ENCODE results near the gene SMARCA4.

DNA sequence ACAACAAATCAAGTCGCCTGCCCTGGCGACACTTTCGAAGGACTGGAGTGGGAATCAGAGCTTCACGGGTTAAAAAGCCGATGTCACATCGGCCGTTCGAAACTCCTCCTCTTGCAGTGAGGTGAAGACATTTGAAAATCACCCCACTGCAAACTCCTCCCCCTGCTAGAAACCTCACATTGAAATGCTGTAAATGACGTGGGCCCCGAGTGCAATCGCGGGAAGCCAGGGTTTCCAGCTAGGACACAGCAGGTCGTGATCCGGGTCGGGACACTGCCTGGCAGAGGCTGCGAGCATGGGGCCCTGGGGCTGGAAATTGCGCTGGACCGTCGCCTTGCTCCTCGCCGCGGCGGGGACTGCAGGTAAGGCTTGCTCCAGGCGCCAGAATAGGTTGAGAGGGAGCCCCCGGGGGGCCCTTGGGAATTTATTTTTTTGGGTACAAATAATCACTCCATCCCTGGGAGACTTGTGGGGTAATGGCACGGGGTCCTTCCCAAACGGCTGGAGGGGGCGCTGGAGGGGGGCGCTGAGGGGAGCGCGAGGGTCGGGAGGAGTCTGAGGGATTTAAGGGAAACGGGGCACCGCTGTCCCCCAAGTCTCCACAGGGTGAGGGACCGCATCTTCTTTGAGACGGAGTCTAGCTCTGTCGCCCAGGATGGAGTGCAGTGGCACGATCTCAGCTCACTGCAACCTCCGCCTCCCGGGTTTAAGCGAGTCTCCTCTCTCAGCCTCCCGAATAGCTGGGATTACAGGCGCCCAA is 128.6 kb downstream of the SMARCA4 start, which contains the start of gene LDLR:
- TF ChIP-seq POLR2A (IDR thresholded peaks at IDR 0.05), result no peak
- TF ChIP-seq, protein P1, sequence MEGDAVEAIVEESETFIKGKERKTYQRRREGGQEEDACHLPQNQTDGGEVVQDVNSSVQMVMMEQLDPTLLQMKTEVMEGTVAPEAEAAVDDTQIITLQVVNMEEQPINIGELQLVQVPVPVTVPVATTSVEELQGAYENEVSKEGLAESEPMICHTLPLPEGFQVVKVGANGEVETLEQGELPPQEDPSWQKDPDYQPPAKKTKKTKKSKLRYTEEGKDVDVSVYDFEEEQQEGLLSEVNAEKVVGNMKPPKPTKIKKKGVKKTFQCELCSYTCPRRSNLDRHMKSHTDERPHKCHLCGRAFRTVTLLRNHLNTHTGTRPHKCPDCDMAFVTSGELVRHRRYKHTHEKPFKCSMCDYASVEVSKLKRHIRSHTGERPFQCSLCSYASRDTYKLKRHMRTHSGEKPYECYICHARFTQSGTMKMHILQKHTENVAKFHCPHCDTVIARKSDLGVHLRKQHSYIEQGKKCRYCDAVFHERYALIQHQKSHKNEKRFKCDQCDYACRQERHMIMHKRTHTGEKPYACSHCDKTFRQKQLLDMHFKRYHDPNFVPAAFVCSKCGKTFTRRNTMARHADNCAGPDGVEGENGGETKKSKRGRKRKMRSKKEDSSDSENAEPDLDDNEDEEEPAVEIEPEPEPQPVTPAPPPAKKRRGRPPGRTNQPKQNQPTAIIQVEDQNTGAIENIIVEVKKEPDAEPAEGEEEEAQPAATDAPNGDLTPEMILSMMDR (IDR thresholded peaks at IDR 0.05), result no peak

Data from lower leg skin (tissue), 3 donors.